Gastroesophageal sphincter (tissue), 3 donors: ENCODE measurements around the gene CLEC2B.

ENCODE experiments used
- CTCF ChIP-seq, 4 experiments: fragments of 200-600 bp in 2 of 4; fragments of 450-650 bp in 2 of 4; sonication (generic) in 1 of 4; IDR thresholded peaks; one replicate each; pipeline ENCODE4 v1.5.1; 2017 to 2019; ENCODE audit warnings: antibody characterized with exemption in 4 of 4, mild to moderate bottlenecking in 2 of 4, moderate library complexity in 2 of 4
- EP300 ChIP-seq: sonication (generic); formaldehyde crosslinking; IDR thresholded peaks from one replicate; pipeline ENCODE4 v1.6.1; 2017; ENCODE audit warnings: antibody characterized with exemption, mild to moderate bottlenecking
- POLR2A ChIP-seq, 2 donors: fragments of 450-650 bp; IDR thresholded peaks; one replicate each; pipeline ENCODE4 v1.6.1; 2017; ENCODE audit warnings: antibody characterized with exemption in 2 of 2, mild to moderate bottlenecking in 2 of 2, moderate library complexity in 1 of 2

- TF ChIP-seq EP300 (no peak), POLR2A (IDR thresholded peaks at IDR 0.05) (no peak), CTCF (IDR thresholded peaks at IDR 0.05) (no peak)
Measured at GRCh38 chr12:9911708-9912107, 42.6 kb upstream of the CLEC2B start.
